ENCODE measurements around the gene TSPY10.
"Not testable (repeated sequence)": the region's sequence is repeated elsewhere in the genome, so short reads cannot be mapped to it uniquely, and the experiment has no call there.

Gene TSPY10, protein sequence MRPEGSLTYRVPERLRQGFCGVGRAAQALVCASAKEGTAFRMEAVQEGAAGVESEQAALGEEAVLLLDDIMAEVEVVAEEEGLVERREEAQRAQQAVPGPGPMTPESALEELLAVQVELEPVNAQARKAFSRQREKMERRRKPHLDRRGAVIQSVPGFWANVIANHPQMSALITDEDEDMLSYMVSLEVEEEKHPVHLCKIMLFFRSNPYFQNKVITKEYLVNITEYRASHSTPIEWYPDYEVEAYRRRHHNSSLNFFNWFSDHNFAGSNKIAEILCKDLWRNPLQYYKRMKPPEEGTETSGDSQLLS

DNA sequence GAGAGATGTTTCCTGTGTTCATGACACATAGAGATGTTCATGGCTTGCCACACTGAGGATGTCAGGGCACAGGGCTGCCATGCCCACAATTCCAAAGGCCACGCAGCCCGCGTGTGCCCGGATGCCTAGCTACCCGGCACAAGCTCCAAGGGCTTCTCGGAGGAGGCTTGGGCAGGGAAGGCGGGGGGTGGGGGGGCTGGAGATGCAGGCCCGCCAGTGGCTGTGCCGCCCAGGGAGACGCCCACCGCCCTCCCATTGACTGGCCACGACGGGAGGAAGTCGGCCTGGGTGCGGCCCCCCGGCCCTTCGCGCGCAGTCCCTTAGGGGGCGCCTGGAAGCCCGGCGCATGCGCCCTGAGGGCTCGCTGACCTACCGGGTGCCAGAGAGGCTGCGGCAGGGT, at the start of gene TSPY10:
Gene TSPY10 (plus strand): TSS at position 301 of the 400 bp plus-strand sequence. CDS start 46 bp downstream, at position 347.
- not testable (repeated sequence) for DNase-seq (ENCODE audit: low spot score)

DNA sequence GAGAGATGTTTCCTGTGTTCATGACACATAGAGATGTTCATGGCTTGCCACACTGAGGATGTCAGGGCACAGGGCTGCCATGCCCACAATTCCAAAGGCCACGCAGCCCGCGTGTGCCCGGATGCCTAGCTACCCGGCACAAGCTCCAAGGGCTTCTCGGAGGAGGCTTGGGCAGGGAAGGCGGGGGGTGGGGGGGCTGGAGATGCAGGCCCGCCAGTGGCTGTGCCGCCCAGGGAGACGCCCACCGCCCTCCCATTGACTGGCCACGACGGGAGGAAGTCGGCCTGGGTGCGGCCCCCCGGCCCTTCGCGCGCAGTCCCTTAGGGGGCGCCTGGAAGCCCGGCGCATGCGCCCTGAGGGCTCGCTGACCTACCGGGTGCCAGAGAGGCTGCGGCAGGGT, 40.7 kb upstream of the TSPY10 start, which contains the start of gene TSPY9:
Gene TSPY9 (plus strand): TSS at position 301 of the 400 bp plus-strand sequence. CDS start 46 bp downstream, at position 347.
- not testable (repeated sequence) for DNase-seq (ENCODE audit: low spot score)

DNA sequence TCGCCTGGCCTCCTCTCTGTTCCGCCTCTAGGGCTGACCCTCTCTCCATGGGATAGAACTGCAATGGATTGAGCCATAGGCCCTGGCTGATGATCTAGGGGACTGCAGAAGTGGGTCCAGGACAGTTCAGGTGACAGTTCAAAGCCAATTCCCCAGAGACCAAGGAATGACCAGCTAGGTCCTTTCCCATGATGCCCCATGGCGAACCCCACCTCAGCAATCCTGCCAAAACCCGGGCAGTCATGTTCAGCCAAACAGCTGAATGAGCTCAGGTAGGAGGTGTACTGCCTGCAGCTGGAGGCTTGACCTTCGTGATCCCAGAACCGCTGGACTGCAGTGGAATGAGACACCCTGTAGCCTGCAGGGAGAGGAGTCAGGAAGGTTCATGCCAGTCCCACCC, 23.3 kb upstream of the TSPY10 start:
- not testable (repeated sequence) for DNase-seq (ENCODE audit: low spot score)

DNA sequence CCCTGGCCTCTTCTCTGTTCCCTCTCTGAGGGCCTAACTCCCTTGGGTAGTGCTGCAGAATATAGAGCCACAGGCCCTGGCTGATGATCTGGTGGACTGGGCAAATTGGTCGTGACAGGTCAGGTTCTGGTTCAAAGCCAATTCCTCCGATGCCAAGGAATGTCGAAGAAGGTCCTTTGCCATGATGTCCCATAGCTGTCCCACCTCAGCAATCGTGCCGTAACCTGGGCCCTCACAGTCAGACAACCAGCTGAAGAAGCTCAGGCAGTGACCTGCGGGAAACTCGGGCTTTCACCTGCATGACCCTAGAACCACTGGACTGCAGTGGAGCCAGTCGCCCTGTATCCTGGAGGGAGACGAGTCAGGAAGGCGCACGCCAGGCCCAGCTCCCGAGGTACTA, 11.4 kb upstream of the TSPY10 start:
- DNase-seq (ENCODE audit: low spot score): not testable (repeated sequence)
